ENCODE measurements around the gene CPA1. TPM values are rescaled to one million over a fixed set of nuclear protein-coding genes. Genes with fewer than 3 reads are reported as not detected.

The CPA1 gene
- total RNA-seq, 2 experiments from 2014 or later = not detected

- H3K4me3 Mint-ChIP-seq = no peak overlapping the region
- H3K27me3 Mint-ChIP-seq = no peaks in the 10 kb centered on the region
- ATAC-seq (ENCODE audit: poor library complexity) = no peak
- H3K9me3 Mint-ChIP-seq = no peaks in the 10 kb centered on the region
- TF ChIP-seq, protein P1, sequence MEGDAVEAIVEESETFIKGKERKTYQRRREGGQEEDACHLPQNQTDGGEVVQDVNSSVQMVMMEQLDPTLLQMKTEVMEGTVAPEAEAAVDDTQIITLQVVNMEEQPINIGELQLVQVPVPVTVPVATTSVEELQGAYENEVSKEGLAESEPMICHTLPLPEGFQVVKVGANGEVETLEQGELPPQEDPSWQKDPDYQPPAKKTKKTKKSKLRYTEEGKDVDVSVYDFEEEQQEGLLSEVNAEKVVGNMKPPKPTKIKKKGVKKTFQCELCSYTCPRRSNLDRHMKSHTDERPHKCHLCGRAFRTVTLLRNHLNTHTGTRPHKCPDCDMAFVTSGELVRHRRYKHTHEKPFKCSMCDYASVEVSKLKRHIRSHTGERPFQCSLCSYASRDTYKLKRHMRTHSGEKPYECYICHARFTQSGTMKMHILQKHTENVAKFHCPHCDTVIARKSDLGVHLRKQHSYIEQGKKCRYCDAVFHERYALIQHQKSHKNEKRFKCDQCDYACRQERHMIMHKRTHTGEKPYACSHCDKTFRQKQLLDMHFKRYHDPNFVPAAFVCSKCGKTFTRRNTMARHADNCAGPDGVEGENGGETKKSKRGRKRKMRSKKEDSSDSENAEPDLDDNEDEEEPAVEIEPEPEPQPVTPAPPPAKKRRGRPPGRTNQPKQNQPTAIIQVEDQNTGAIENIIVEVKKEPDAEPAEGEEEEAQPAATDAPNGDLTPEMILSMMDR (IDR thresholded peaks at IDR 0.05) = no peak
- intact Hi-C loops (cut with DNase I, micrococcal nuclease) = no loop called here
- Histone ChIP-seq H3K27ac (ENCODE audit: low read depth in 1 of 2, low read length in 2 of 2) (no peak overlapping the region), H3K36me3 (ENCODE audit: insufficient read depth, low read length) (no peaks in the 10 kb centered on the region), H3K4me3 (ENCODE audit: low read length) (no peak overlapping the region), H3K4me1 (ENCODE audit: insufficient read depth, low read length) (peaks cover 12% of the 10 kb centered on the region), H3K27me3 (ENCODE audit: control insufficient read depth in 1 of 2, insufficient read depth in 2 of 2, low read length in 2 of 2) (no peaks in the 10 kb centered on the region), H3K9me3 (ENCODE audit: control insufficient read depth in 1 of 2, insufficient read depth in 1 of 2, low read length in 2 of 2) (no peaks in the 10 kb centered on the region)
- ChIA-PET POLR2A (no interaction called here), CTCF (no interaction called here)
- peaks cover 41% of the 10 kb centered on the region for H3K4me1 Mint-ChIP-seq (ENCODE audit: low read depth)
- DNase-seq = no peak
- peak overlapping the region; percentile 82 for H3K27ac Mint-ChIP-seq
- H3K36me3 Mint-ChIP-seq (ENCODE audit: low read depth) = peaks cover 22% of the 10 kb centered on the region
These were observed 15.1 kb downstream of the CPA1 start for GRCh38 chr7:130395421-130395820.

DNA sequence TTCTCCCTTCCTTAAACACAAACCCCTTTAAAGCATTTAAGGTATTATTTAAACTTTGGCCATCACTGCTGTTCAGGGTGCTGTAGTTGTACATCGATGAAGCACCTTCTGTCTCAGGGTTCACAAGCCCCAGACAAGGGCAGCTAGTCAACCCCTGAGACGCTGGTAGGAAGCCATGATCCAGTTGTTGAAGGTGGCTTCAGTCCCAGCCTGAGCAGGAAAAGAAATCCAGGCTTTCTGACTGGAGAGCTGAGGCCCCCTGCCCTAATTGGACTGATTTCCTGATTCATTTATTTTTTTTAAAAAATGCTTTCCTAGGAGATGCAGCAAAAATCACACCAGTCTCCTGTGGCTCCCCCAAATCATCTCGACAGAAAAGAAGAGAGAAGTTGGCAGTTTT lies 15.8 kb downstream of the CPA1 start:
- no peak overlapping the region for H3K4me3 ChIP-seq (ENCODE audit: low read length)
- DNase-seq = no peak
- Mint-ChIP-seq H3K4me1 (ENCODE audit: low read depth) (peaks cover 41% of the 10 kb centered on the region), H3K27me3 (no peaks in the 10 kb centered on the region), H3K9me3 (no peaks in the 10 kb centered on the region), H3K27ac (peak overlapping the region; percentile 58), H3K36me3 (ENCODE audit: low read depth) (peaks cover 29% of the 10 kb centered on the region), H3K4me3 (no peak overlapping the region)
- H3K27me3 ChIP-seq (ENCODE audit: control insufficient read depth in 1 of 2, insufficient read depth in 2 of 2, low read length in 2 of 2) = no peaks in the 10 kb centered on the region
- H3K9me3 ChIP-seq (ENCODE audit: control insufficient read depth in 1 of 2, insufficient read depth in 1 of 2, low read length in 2 of 2) = no peaks in the 10 kb centered on the region
- ATAC-seq (ENCODE audit: poor library complexity) = no peak
- TF ChIP-seq, protein P1 (IDR thresholded peaks at IDR 0.05) = no peak
- intact Hi-C loops (cut with DNase I, micrococcal nuclease) = no loop called here
- ChIA-PET CTCF (no interaction called here), POLR2A (interaction anchor here (0.6 kb wide), 1 partner anchor 35 kb away, joined by 3 read pairs; no protein-coding TSS in a partner anchor)
- peaks cover 12% of the 10 kb centered on the region for H3K4me1 ChIP-seq (ENCODE audit: insufficient read depth, low read length)
- H3K27ac ChIP-seq (ENCODE audit: low read depth in 1 of 2, low read length in 2 of 2) = no peak overlapping the region
- H3K36me3 ChIP-seq (ENCODE audit: insufficient read depth, low read length) = no peaks in the 10 kb centered on the region

DNA sequence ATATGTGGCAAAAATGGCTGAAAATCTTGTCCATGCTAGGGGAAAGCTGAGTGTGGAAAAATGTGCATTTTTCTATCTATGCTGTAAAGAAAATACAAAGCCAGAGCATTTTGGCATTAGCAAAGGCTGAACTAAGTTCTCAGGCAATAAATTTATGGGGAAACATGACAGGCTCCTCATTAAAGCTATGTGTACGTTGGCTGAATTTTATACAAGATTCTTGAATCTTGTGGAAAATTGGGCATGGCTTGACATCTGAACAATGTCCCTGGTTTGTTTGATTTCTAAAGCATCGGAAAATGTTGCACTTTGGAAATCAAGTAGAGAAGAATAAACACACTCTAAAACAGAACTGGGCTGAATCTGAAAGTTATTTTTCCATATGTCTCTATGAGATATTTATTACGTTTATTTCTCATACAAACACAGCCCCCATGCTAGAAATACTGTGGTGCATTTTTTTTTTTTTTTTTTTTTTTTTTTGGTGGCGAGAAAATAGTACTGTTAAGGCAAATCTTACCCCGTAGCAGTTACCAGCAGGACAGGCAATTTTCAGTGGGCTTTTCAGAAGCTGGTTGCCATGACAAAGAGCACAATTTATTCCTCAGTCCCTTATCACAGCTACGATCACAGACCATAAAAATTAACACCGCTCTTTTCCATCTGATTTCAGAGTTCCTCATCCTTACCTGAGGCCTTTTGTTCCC lies 16.9 kb downstream of the CPA1 start:
- no peaks in the 10 kb centered on the region for H3K27me3 Mint-ChIP-seq
- H3K4me3 ChIP-seq (ENCODE audit: low read length) = no peak overlapping the region
- TF ChIP-seq, protein P1 (IDR thresholded peaks at IDR 0.05) = no peak
- H3K4me1 ChIP-seq (ENCODE audit: insufficient read depth, low read length) = peaks cover 12% of the 10 kb centered on the region
- DNase-seq (no peak), ATAC-seq (ENCODE audit: poor library complexity) (no peak)
- no peaks in the 10 kb centered on the region for H3K36me3 ChIP-seq (ENCODE audit: insufficient read depth, low read length)
- H3K9me3 Mint-ChIP-seq = no peaks in the 10 kb centered on the region
- no peaks in the 10 kb centered on the region for H3K9me3 ChIP-seq (ENCODE audit: control insufficient read depth in 1 of 2, insufficient read depth in 1 of 2, low read length in 2 of 2)
- peaks cover 33% of the 10 kb centered on the region for H3K36me3 Mint-ChIP-seq (ENCODE audit: low read depth)
- intact Hi-C loops (cut with DNase I, micrococcal nuclease) = no loop called here
- H3K27ac ChIP-seq (ENCODE audit: low read depth in 1 of 2, low read length in 2 of 2) = no peak overlapping the region
- no peak overlapping the region for H3K4me3 Mint-ChIP-seq
- no peaks in the 10 kb centered on the region for H3K27me3 ChIP-seq (ENCODE audit: control insufficient read depth in 1 of 2, insufficient read depth in 2 of 2, low read length in 2 of 2)
- H3K4me1 Mint-ChIP-seq (ENCODE audit: low read depth) = peaks cover 37% of the 10 kb centered on the region
- ChIA-PET CTCF (interaction anchor here (0.7 kb wide), 1 partner anchor 88 kb away, joined by 3 read pairs; no protein-coding TSS in a partner anchor), POLR2A (no interaction called here)
- no peak overlapping the region for H3K27ac Mint-ChIP-seq
